ENCODE results near the gene SYT9.

The SYT9 gene

DNA sequence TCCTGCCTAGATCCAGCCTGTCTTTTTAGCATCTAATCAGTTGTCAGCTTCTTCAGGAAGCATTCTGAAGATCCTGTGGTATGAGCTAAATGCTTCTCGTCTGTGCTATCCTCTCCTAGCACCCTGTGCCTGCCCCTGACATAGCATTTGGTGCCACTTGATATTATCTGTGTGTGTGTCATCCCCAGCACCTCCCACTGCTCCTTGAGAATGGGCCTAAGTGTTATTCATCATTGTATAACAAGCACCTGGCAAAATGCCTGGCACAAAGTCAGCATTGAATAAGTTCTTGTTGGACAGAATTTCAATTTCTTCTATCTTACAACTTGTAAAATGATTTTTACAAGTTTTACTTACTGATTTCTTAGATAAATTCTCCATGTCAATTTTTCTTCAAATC, 205.5 kb downstream of the SYT9 start:
- ATAC-seq: no peak

DNA sequence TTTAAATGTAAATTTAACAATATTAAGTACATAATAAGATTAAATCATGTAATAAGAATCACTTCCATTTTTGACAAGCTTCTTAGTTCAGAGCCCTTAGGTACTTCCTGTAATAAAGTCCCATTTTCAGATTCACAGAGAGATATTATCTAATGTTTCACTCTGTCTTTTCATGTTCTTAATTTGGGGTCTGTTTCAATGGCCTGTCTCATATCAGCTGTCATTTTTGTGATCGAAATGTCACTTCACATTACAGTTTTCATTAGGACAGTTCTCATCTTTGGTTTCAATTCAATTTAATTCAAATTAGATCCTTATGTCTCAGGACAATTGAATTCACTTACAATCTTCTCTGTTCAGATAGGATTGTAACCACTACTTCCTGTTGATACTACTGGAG, 211.0 kb downstream of the SYT9 start:
- TF ChIP-seq ZFP3 (CRISPR knock-in tag; IDR thresholded peaks at IDR 0.05) (0 out of 2 replicates have a peak, but pooled peaks have one; percentile 36), ZC3H10 (CRISPR knock-in tag; IDR thresholded peaks at IDR 0.05) (no peak), ARNTL (CRISPR knock-in tag; IDR thresholded peaks at IDR 0.05; ENCODE audit: borderline replicate concordance, low read depth) (peak; percentile 77; the same call in 1 of the 2 replicates), PPARA (CRISPR knock-in tag; IDR thresholded peaks at IDR 0.05; ENCODE audit: borderline replicate concordance) (peak; percentile 77; the same call in 1 of the 2 replicates), ZNF565 (CRISPR knock-in tag; conservative IDR thresholded peaks at IDR 0.05; ENCODE audit: low read depth) (0 out of 2 replicates have a peak, but pooled peaks have one; percentile 18), ZNF8 (CRISPR knock-in tag; IDR thresholded peaks at IDR 0.05) (no peak), ESRRG (CRISPR knock-in tag; IDR thresholded peaks at IDR 0.05) (0 out of 2 replicates have a peak, but pooled peaks have one; percentile 52), CSDC2 (CRISPR knock-in tag; IDR thresholded peaks at IDR 0.05) (no peak), TOX (CRISPR knock-in tag; IDR thresholded peaks at IDR 0.05; ENCODE audit: borderline replicate concordance) (no peak), BACH2 (CRISPR knock-in tag; IDR thresholded peaks at IDR 0.05; ENCODE audit: borderline replicate concordance) (peak; percentile 91), TCF4 (CRISPR knock-in tag; IDR thresholded peaks at IDR 0.05; ENCODE audit: borderline replicate concordance) (peak; percentile 100), ZNF70 (CRISPR knock-in tag; IDR thresholded peaks at IDR 0.05) (peak; percentile 52; the same call in 1 of the 2 replicates), ISL1 (CRISPR knock-in tag; IDR thresholded peaks at IDR 0.05) (peak; percentile 95), SNAI2 (CRISPR knock-in tag; IDR thresholded peaks at IDR 0.05) (peak; percentile 98), RARB (CRISPR knock-in tag; IDR thresholded peaks at IDR 0.05) (no peak), GLIS3 (CRISPR knock-in tag; IDR thresholded peaks at IDR 0.05) (peak; percentile 92; the same call in 1 of the 2 replicates), ZFP30 (CRISPR knock-in tag; IDR thresholded peaks at IDR 0.05) (no peak), OSR1 (CRISPR knock-in tag; IDR thresholded peaks at IDR 0.05) (no peak)
- TF ChIP-seq, protein P1, sequence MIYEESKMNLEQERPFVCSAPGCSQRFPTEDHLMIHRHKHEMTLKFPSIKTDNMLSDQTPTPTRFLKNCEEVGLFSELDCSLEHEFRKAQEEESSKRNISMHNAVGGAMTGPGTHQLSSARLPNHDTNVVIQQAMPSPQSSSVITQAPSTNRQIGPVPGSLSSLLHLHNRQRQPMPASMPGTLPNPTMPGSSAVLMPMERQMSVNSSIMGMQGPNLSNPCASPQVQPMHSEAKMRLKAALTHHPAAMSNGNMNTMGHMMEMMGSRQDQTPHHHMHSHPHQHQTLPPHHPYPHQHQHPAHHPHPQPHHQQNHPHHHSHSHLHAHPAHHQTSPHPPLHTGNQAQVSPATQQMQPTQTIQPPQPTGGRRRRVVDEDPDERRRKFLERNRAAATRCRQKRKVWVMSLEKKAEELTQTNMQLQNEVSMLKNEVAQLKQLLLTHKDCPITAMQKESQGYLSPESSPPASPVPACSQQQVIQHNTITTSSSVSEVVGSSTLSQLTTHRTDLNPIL (CRISPR knock-in tag; IDR thresholded peaks at IDR 0.05; ENCODE audit: low read depth): peak; percentile 88
- TF ChIP-seq, protein P2, sequence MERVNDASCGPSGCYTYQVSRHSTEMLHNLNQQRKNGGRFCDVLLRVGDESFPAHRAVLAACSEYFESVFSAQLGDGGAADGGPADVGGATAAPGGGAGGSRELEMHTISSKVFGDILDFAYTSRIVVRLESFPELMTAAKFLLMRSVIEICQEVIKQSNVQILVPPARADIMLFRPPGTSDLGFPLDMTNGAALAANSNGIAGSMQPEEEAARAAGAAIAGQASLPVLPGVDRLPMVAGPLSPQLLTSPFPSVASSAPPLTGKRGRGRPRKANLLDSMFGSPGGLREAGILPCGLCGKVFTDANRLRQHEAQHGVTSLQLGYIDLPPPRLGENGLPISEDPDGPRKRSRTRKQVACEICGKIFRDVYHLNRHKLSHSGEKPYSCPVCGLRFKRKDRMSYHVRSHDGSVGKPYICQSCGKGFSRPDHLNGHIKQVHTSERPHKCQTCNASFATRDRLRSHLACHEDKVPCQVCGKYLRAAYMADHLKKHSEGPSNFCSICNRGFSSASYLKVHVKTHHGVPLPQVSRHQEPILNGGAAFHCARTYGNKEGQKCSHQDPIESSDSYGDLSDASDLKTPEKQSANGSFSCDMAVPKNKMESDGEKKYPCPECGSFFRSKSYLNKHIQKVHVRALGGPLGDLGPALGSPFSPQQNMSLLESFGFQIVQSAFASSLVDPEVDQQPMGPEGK (CRISPR knock-in tag; IDR thresholded peaks at IDR 0.05; ENCODE audit: borderline replicate concordance): peak; percentile 54; the same call in 1 of the 2 replicates
- TF ChIP-seq, protein P3, sequence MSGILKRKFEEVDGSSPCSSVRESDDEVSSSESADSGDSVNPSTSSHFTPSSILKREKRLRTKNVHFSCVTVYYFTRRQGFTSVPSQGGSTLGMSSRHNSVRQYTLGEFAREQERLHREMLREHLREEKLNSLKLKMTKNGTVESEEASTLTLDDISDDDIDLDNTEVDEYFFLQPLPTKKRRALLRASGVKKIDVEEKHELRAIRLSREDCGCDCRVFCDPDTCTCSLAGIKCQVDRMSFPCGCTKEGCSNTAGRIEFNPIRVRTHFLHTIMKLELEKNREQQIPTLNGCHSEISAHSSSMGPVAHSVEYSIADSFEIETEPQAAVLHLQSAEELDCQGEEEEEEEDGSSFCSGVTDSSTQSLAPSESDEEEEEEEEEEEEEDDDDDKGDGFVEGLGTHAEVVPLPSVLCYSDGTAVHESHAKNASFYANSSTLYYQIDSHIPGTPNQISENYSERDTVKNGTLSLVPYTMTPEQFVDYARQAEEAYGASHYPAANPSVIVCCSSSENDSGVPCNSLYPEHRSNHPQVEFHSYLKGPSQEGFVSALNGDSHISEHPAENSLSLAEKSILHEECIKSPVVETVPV (CRISPR knock-in tag; IDR thresholded peaks at IDR 0.05): peak; percentile 89
- TF ChIP-seq, protein P4, sequence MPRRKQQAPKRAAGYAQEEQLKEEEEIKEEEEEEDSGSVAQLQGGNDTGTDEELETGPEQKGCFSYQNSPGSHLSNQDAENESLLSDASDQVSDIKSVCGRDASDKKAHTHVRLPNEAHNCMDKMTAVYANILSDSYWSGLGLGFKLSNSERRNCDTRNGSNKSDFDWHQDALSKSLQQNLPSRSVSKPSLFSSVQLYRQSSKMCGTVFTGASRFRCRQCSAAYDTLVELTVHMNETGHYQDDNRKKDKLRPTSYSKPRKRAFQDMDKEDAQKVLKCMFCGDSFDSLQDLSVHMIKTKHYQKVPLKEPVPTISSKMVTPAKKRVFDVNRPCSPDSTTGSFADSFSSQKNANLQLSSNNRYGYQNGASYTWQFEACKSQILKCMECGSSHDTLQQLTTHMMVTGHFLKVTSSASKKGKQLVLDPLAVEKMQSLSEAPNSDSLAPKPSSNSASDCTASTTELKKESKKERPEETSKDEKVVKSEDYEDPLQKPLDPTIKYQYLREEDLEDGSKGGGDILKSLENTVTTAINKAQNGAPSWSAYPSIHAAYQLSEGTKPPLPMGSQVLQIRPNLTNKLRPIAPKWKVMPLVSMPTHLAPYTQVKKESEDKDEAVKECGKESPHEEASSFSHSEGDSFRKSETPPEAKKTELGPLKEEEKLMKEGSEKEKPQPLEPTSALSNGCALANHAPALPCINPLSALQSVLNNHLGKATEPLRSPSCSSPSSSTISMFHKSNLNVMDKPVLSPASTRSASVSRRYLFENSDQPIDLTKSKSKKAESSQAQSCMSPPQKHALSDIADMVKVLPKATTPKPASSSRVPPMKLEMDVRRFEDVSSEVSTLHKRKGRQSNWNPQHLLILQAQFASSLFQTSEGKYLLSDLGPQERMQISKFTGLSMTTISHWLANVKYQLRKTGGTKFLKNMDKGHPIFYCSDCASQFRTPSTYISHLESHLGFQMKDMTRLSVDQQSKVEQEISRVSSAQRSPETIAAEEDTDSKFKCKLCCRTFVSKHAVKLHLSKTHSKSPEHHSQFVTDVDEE (CRISPR knock-in tag; IDR thresholded peaks at IDR 0.05): peak; percentile 100
- TF ChIP-seq, protein P5, sequence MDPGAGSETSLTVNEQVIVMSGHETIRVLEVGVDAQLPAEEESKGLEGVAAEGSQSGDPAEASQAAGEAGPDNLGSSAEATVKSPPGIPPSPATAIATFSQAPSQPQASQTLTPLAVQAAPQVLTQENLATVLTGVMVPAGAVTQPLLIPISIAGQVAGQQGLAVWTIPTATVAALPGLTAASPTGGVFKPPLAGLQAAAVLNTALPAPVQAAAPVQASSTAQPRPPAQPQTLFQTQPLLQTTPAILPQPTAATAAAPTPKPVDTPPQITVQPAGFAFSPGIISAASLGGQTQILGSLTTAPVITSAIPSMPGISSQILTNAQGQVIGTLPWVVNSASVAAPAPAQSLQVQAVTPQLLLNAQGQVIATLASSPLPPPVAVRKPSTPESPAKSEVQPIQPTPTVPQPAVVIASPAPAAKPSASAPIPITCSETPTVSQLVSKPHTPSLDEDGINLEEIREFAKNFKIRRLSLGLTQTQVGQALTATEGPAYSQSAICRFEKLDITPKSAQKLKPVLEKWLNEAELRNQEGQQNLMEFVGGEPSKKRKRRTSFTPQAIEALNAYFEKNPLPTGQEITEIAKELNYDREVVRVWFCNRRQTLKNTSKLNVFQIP (CRISPR knock-in tag; IDR thresholded peaks at IDR 0.05; ENCODE audit: borderline replicate concordance, low read depth): no peak
- ATAC-seq: peak; percentile 34; the same call in 1 of the 3 replicates

More for the DNA sequence above, 205.5 kb downstream of the SYT9 start:
- TF ChIP-seq, protein P5 (CRISPR knock-in tag; IDR thresholded peaks at IDR 0.05; ENCODE audit: borderline replicate concordance, low read depth): no peak
- TF ChIP-seq ISL1 (CRISPR knock-in tag; IDR thresholded peaks at IDR 0.05): peak; percentile 57
